Measurements from ENCODE around the gene GPRC5B.

The GPRC5B gene

DNA sequence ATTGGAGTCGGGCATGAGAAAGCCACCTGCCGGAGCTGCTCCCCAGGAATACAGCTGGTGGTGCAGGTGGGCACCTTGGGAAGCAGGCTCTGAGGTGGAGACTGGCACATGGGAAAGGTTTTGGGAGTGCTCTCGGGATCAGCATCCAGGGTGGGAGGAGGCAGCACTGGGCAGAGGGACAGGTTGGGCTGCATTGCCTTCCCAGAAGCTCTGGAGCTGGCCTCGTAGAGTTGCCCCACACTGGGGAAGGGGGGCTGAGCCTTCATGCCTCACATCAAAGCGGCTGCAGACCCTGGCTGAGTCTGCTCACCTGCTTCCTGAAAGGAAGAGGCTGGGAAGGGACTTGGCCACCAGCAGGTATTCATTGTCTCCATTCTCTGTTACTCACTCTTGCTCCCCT lies 13.5 kb upstream of the GPRC5B start:
- DNase-seq (ENCODE audit: low read depth in 2 of 2) = no peak

DNA sequence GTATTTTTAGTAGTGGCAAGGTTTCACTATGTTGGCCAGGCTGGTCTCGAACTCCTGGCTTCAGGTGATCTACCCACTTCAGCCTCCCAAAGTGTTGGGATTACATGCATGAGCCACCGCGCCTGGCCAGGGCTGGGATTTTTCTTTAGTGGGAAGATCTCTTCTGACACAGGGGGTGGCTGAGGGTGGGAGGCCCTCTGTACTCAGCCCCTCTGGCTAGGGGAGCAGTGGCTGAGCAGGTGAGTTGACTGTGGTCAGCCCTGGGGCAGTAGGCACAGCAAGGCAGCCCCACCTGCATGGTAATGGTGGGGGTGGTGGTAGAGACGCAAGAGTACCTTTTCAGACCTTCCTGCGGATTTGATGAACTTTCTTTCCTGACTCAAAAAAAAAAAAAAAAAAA lies 12.3 kb upstream of the GPRC5B start:
- no peak for DNase-seq (ENCODE audit: low read depth in 2 of 2)

DNA sequence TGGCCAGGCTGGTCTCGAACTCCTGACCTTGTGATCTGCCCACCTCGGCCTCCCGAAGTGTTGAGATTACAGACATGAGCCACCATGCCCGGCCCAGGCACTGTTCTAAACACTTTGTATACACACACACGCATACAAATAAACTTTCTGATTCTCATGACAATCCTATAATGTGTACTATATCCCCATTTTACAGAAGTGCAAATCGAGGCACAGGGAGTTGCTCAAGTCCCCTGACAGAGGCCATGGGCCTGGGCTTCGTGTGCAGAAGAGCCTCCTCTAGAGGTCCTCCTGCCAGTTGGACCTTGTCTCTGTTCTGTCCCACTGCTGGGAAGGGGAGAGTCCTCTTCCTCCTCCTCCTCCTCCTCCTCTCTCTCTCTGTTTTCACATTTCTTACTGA lies 9.9 kb upstream of the GPRC5B start:
- DNase-seq (ENCODE audit: low read depth in 2 of 2) = no peak

DNA sequence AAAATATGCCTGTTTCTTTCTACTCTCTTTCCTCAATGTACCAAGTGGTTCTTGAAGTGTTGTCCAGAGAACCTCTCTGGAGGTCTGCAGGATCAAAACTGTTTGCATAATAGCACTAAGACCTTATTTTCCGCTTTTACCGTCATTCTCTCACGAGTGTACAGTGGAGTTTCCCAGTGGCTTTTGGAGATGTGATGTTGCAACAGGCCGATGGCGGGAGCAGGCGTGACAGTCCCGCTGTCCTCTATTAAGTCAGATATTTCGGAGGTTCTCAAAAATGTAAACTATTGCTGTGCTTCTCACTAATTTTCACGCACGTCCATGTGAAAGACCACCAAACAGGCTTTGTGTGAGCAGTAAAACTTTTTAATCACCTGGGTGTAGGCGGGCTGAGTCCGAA lies 8.3 kb upstream of the GPRC5B start:
- DNase-seq (ENCODE audit: low read depth in 2 of 2) = no peak

DNA sequence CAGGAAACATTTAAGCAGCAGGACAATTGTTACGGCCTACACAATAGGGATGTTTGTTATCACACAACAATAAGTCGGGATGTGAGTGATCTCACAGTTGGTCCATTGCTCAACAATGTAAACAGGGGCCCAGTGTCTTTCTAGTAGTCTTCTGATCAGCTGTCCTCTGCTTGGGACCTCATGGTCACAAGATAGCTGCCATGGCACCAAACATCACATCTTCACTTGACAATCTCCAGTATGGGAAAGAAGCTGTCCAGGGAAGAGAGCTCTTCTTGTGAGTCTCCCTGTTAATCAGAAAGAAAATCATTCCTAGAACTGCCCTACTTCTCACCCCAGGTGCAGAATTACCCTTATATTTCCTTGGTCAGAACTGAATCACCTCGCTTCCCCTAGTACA lies 6.3 kb upstream of the GPRC5B start:
- DNase-seq (ENCODE audit: low read depth in 2 of 2) = no peak

DNA sequence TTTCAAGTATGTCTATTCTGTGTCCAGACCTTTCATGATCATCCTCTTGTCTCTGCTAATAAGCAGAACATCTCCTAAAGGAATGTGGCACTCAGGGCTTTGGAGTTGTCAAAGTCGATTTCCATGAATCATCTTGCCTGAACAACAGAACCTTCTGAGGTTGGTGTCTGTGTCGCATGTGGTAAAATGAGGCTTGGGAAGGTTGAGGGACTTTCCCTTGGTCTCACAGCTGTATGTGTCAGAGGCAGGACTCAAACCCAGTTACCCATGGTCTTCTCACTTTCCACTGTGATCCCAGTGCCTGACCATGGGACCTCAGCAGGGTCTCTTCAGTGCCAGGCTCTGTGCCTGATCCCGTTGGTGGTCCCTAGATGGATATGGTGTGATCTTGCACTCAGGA lies 4.2 kb upstream of the GPRC5B start:
- DNase-seq (ENCODE audit: low read depth in 2 of 2) = no peak

DNA sequence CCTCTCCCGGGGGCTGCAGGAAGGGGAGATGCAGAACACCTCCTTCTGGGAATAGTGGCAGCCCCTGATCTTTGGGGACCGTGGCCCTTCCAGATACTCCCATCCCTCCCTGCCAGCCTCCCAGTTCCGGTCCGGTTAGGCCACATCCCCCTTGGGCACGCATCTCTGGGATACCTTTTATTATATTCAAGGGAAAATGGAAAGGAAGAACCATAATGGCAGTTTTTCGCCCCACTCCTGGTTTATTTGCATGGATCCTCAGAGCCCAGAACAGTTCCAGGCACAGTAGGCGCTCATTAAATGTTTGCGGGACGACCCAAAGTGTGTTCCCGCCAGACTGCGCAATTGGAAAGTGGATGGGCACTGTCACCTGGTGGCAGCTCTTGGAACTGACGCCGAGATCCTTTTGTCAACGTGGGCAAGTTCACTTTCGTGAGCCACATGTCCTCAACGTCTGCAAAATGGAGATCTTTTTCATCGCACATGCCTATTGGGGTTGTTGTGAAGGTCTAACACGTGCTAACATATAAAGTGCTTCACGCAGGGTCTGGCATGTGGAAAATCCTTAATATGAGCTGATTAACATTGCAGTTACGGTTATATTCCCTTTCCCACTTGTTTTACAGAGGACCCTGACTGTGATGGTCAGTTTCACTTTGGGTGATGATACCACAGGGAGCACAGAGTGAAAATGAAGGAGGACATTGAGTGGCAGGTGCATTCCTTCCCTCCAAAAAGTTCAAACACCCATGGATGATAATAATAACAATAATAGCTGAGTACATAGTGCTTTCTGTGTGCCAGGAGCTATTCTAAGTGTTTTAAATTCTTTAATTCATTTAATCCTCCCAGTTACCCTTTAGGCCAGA lies 1.7 kb upstream of the GPRC5B start:
- peak; percentile 67 to 82 for DNase-seq (ENCODE audit: low read depth in 2 of 2)

DNA sequence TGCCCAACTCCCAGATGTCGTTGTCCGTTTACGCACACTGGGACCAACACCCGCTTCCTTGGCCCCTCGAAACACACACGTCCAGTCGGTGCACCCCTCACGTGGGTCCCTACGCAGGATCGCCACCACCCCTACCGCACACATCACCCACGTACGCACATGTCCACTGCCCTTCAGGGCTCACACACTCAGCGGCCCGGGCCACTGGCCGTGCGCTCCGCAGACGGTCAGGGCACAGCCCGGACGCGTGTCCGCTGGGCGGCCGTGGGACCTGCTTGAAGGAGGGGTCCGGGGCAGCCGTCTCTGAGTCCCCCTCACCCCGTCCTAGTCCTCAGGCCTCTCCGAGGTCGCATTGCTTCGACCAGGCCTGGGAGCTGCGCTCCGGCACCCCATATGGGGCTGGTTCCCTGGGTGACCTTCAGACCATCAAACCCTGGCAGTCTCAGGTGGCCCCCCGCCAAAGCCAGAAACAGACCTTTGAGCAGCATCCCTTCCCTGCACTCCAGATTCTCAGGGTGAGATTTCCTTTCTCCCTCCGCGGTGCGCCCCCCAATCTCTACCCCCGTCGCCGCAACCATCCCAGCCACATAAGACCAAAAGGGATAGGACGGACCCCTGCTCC lies 914 bp upstream of the GPRC5B start:
- no peak for DNase-seq (ENCODE audit: low read depth in 2 of 2)

DNA sequence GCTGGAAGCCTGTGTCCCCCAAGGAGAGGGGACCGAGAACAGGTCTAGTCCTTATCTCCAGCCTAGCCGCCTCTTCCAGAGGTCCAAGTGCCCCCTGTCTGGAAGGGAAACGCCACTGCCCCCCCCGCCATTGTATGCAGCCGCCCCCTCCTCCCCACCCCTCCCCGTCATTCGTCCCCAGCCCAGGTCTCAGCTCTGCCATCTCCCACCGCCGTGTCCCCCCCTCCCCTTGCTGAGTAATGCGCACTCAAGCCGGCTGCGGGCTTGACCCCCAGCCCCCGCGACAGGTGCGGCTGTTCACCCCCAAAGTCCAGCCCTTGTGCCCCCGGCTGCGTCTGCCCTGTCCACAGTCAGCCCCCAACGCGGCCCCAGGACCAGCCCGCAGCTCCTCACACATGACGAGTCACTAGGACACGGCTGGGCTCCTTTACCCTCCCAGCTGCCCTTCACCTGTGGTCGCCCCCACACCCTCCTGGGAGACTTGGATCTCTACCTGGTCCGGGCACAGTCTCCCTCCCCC lies 622 bp downstream of the GPRC5B start:
- no peak for DNase-seq (ENCODE audit: low read depth in 2 of 2)

DNA sequence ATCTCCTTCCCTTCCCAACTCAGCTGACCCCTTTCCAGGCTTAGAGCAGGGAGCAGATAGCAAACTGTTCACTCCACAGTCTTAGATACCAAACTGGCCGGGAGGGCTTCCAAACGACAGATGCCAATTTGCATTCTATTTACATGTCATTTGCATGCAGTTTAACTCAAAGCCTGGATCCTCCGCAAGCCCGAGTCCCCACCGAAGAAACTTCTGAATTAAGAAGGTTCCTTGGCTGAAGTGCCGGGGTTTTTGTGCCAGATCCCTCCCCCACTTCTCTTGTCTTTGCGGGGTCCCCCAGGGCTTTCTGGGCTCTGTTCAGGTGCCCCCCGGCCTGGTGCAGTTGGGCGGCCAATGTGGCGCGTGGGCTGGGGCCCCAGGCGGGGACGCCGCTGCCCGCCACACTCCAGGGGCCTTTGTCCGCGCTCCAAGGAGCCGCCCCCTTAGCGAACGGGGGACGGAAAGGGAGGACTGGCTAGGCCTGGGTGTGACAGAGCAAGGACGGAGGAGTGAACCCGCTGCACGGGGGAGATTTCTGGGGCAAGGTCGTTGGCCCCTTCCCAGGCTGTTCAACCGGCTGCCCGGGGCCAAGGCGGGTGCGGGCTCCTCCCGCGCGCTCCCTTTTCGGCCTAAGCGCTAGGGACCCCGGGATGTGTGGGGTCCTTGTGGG lies 1.2 kb downstream of the GPRC5B start:
- DNase-seq (ENCODE audit: low read depth in 2 of 2) = no peak

DNA sequence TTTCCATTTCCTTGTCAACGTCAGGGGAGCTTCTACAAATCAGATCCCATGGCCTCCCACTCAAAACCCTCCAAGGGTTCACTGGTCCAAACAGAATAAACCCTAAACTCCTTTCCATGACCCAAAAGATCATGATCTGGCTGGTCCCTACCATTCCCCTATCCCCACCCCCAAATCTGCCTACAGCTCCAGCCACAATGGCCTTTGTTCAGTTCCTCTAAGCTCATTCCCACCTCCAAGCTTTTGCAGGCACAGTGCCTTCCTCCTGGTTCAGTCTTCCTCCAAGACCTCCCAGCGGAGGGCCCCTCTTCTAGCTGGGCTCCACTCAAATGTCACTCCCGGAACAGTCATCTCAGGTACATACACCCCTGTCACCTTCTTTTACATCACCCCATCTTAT lies 2.0 kb downstream of the GPRC5B start:
- no peak for DNase-seq (ENCODE audit: low read depth in 2 of 2)

DNA sequence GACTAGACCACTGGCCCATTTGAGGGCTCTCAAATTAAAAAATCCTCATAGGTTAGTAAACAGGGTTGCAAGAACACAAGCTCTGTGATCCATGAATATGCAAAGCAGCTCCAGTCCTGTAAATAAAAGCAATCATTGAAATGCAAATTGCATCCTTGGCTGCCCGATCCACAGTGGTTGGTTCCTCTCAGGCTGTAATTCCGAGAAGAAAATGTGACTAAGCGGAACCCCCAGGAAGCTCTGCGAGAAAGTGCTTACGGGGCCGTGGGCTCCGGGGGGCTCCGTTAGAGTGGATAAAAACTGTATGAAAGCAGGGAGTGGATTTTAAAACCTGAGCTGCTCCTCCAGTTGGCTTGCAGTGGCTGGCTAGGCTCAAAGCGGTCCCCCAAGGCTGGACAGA lies 2.5 kb downstream of the GPRC5B start:
- DNase-seq (ENCODE audit: low read depth in 2 of 2) = no peak

DNA sequence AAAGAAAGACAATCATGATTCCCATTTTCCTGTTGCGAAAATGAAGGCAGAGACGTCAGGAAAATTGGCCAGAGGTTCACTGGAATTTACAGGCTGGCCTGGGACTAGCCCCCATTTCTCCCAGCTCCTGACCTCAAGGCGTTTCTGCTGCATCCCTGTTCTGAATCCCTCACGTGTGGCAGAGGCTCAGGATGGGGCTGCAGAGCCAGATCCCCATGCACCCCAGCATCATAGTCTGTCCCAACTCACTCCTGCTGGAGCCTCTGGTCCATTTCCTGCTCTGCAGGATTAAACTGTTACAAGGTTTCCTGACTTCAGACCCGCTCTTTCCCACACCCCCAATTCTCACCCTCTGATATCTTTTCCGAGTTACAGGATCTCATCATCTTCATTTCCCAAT lies 2.9 kb downstream of the GPRC5B start:
- no peak for DNase-seq (ENCODE audit: low read depth in 2 of 2)

DNA sequence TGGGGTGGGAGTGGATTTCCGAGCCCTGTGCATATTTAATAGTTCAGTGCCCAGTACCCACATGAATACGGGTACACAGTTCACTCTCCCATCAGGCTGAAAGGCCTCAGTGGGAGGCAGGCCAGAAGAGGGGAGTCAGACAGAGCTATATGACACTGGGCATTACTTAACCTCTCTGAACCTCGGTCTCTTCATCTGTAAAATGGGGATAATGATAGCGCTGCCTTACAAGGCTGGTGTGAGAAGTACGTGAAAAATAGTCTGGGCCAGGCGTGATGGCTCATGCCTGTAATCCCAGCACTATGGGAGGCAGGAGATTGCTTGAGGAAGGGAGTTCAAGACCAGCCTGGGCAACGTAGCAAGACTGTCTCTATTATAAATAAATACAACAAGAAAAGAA lies 3.6 kb downstream of the GPRC5B start:
- no peak for DNase-seq (ENCODE audit: low read depth in 2 of 2)

DNA sequence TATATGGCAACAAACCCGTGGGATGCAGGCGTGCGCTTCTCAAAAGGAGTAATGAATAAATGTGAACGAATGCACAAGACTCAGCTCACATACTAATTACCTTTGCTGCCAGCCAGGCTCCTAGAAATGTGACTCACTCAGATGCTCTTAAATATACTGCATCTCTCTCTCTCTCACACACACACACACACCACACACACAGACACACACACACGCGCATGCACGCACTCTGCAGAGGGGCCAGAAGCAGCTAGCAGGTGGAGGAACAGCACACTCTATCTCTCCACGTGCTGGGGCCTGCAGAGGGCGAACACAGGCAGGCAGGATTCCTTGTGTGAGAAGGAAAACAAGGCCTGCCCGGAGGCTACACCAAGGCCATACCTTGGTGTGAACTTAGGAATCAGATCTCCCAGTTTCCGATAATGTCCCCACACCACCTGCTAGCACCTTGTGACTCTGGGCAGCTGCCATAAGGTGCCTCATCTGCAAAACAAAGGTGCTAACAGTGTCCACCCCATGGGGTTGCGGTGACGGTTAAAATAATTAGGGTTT lies 5.3 kb downstream of the GPRC5B start:
- DNase-seq (ENCODE audit: low read depth in 2 of 2) = no peak

DNA sequence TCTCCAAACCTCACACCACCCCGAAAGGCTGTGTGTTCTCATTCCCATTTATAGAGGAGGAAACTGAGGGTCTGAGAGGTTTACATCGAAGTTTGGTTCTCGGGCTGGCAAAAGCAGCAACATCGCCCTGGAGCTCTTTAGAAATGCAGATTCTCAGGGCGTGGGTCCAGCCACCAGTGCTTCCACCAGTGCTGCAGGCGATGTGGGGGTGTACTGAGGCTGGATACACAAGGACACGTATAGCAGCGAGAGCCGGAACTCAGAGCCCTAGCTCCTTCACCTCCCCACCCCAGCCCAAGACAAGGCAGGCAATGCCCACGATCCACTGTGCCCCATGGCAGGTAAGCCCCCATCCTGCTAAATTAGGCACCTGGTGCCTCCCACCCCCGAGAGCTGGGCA lies 5.9 kb downstream of the GPRC5B start:
- DNase-seq (ENCODE audit: low read depth in 2 of 2) = no peak

DNA sequence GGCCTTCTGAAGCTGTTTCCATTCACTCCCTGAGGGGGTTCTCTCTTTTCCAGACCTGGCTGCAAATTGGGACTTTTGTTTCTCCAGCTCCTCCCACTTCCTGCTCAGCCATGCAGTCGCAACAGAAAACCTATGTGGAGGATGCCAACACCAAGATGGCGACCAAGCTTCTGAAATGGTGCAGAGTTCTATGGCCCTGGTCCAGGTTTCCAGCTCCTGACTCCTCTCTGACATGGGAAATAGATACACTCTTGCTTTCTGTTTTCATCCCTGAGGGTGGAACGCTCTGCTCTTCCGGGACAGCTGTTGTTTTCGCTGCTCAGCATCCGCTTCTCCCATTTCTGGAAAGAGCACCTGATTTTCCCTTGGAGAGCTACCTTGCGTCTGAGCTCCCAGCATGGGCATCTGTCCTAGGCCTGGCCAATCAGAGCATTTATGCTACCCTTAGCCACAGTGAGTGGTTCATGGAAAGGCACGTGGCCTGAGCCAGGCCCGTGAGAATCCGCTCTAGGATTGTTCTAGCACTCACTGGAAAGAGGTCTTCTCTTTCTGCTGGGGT lies 8.1 kb downstream of the GPRC5B start:
- DNase-seq (ENCODE audit: low read depth in 2 of 2) = no peak

DNA sequence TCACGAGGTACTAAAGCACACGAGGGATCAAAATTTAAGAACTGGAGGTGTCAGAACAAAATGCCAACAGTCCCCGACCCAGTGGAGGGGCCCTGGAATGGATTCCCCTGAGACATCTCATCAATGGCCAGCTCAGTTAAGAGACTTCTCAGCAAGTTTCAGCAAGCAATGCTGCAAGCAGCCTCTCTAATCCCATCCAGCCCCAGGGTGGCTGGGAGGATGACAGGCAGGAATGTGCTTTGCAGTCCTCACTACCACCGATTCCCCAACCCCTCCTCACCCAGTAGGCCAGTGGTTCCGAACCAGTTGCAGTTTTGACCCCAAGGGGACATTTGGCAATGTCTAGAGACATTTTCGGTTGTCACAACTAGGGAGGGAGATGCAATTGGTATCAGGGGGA lies 8.7 kb downstream of the GPRC5B start:
- no peak for DNase-seq (ENCODE audit: low read depth in 2 of 2)

DNA sequence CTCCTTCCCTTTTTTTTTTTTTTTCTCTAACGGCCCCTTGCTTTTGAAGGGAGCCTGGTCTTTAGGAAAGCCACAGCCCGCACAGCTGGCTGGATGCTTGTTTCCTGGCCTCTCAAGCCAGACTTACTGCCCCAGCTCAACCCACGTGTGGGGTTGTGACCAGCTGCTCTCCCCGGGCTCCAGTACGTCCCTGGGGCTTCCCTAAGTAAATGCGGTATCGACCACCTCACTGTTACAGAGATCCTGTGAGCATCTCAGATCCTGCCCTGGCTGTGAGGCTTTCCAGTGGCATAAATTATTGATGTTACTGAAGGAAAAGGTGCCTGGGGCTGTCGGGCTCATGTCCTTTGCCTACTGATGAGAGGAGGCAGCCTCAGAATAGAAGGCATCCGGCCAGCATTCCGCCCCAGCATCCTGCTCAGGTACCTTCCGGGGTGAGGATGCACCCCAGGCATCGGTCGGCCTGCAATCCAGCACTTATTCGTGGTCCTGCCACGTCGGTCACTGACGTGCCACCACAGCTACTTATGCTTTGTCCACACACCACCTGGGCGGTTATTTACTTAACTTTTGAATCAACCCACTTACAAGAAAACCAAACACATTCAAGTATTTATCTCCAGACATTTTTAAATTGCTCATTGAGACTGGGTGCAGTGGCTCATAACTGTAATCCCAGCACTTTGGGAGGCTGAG lies 9.6 kb downstream of the GPRC5B start:
- no peak for DNase-seq (ENCODE audit: low read depth in 2 of 2)

DNA sequence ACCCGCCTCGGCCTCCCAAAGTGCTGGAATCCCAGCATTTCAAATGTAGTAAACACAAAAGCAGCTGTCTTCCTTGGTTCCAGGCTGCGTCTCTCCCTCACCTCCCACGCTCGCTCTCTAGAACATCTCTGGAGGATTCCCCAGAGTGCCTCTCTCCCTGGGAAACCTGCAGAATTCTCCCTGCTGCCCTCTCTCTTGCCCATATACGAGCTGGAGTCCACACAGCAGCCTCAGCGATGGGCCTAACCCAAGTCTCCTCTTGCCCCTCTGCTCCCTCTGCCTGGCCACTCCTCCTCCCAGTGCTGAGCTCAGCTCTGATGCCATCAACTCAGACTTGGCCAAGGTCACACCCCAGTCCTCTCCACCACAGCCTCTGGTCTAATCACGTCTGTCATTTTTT lies 10.6 kb downstream of the GPRC5B start:
- no peak for DNase-seq (ENCODE audit: low read depth in 2 of 2)

DNA sequence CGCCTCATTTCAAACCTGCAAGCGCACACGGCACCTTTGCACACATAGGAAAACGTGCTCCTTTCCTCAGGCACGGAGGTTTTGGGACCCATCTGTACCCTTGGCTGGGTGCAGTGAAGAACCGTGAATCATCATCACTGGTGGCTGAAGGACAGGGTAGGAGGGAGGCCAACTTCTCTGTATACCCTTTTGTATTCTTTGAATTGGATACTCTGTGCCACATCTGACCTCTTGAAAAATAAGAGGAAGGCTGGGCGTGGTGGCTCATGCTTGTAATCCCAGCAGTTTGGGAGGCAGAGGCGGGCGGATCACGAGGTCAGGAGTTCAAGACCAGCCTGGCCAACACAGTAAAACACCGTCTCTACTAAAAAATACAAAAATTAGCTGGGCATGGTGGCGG lies 11.7 kb downstream of the GPRC5B start:
- no peak for DNase-seq (ENCODE audit: low read depth in 2 of 2)

Measured in stimulated activated CD4-positive, alpha-beta T cell treated with anti-CD3 and anti-CD28 coated beads, Interleukin-12 subunit alpha, Interleukin-12 subunit beta, amount 100 ng/mL, for 24 hours (primary cell).